ENCODE data around the gene TNFRSF4. TPM values are rescaled to one million over a fixed set of nuclear protein-coding genes. Genes with fewer than 3 reads are reported as not detected.

TNFRSF4 gene
- total RNA-seq, 2 experiments from 2014 or later, result 1.1 TPM; not detected in 1

GRCh38 chr1:1247341-1247913 is 33.5 kb upstream of the TNFRSF4 start:
- DNase-seq (ENCODE audit: low spot score), result no peak
- Histone ChIP-seq H3K9me2 (ENCODE audit: insufficient read depth, low read length) (no peaks in the 10 kb centered on the region), H2AFZ (ENCODE audit: low read length) (no peak overlapping the region), H4K20me1 (ENCODE audit: insufficient read depth, low read length) (no peaks in the 10 kb centered on the region), H3K4me3 (ENCODE audit: low read depth, low read length, poor library complexity, severe bottlenecking) (no peak overlapping the region), H3K27ac (ENCODE audit: low read depth, low read length, poor library complexity, severe bottlenecking) (no peak overlapping the region), H3K4me1 (ENCODE audit: insufficient read depth, low read length, poor library complexity, severe bottlenecking) (peaks cover 9% of the 10 kb centered on the region), H3K9me3 (ENCODE audit: low read length) (no peaks in the 10 kb centered on the region), H3K4me2 (ENCODE audit: low read length) (no peak overlapping the region), H3K79me2 (ENCODE audit: insufficient read depth, low read depth, low read length) (no peaks in the 10 kb centered on the region), H3K36me3 (ENCODE audit: insufficient read depth, low read length) (0 out of 2 replicates have a peak, but pooled peaks cover 5% of the 10 kb centered on the region)
- intact Hi-C loops (cut with micrococcal nuclease; ENCODE audit: unreplicated experiment), result no loop called here
- POLR2A ChIA-PET, result no interaction called here
- CTCF ChIA-PET (ENCODE audit: unreplicated experiment), result no interaction called here
- TF ChIP-seq EZH2phosphoT487 (IDR thresholded peaks at IDR 0.05; ENCODE audit: borderline replicate concordance, low read depth, low read length), result no peak
- TF ChIP-seq, protein P1, sequence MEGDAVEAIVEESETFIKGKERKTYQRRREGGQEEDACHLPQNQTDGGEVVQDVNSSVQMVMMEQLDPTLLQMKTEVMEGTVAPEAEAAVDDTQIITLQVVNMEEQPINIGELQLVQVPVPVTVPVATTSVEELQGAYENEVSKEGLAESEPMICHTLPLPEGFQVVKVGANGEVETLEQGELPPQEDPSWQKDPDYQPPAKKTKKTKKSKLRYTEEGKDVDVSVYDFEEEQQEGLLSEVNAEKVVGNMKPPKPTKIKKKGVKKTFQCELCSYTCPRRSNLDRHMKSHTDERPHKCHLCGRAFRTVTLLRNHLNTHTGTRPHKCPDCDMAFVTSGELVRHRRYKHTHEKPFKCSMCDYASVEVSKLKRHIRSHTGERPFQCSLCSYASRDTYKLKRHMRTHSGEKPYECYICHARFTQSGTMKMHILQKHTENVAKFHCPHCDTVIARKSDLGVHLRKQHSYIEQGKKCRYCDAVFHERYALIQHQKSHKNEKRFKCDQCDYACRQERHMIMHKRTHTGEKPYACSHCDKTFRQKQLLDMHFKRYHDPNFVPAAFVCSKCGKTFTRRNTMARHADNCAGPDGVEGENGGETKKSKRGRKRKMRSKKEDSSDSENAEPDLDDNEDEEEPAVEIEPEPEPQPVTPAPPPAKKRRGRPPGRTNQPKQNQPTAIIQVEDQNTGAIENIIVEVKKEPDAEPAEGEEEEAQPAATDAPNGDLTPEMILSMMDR (conservative IDR thresholded peaks at IDR 0.05; ENCODE audit: low read length), result no peak
- no TSS peak for BruUV-seq (replicated peaks)

- intact Hi-C loops (cut with micrococcal nuclease; ENCODE audit: unreplicated experiment), result no loop called here
- no peak for DNase-seq (ENCODE audit: low spot score)
- Histone ChIP-seq H3K9me2 (ENCODE audit: insufficient read depth, low read length) (no peaks in the 10 kb centered on the region), H3K4me3 (ENCODE audit: low read depth, low read length, poor library complexity, severe bottlenecking) (no peak within 1 kb of the TSS), H4K20me1 (ENCODE audit: insufficient read depth, low read length) (no peaks in the 10 kb centered on the region), H3K9me3 (ENCODE audit: low read length) (no peaks in the 10 kb centered on the region), H3K79me2 (ENCODE audit: insufficient read depth, low read depth, low read length) (no peaks in the 10 kb centered on the region), H3K27ac (ENCODE audit: low read depth, low read length, poor library complexity, severe bottlenecking) (no peak within 1 kb of the TSS), H3K4me2 (ENCODE audit: low read length) (no peak within 1 kb of the TSS), H2AFZ (ENCODE audit: low read length) (no peak within 1 kb of the TSS), H3K36me3 (ENCODE audit: insufficient read depth, low read length) (no peaks in the 10 kb centered on the region), H3K4me1 (ENCODE audit: insufficient read depth, low read length, poor library complexity, severe bottlenecking) (peaks cover 9% of the 10 kb centered on the region)
- ChIA-PET POLR2A (no interaction called here), CTCF (ENCODE audit: unreplicated experiment) (no interaction called here)
- no TSS peak for BruUV-seq (replicated peaks)
- no peak for TF ChIP-seq EZH2phosphoT487 (IDR thresholded peaks at IDR 0.05; ENCODE audit: borderline replicate concordance, low read depth, low read length)
- TF ChIP-seq, protein P1 (conservative IDR thresholded peaks at IDR 0.05; ENCODE audit: low read length), result no peak
These were observed 32.8 kb upstream of the TNFRSF4 start, which contains the start of gene C1QTNF12 for GRCh38 chr1:1246577-1247340. Gene C1QTNF12, minus strand, starts transcription at chr1:1246722. Its CDS starts 32 bp downstream, at chr1:1246690.

All from OCI-LY7 (cell line).